Dedifferentiated amniotic fluid mesenchymal stem cell (primary cell): ENCODE data around the gene LPA.
"Not testable (repeated sequence)": the region's sequence is repeated elsewhere in the genome, so short reads cannot be mapped to it uniquely, and the experiment has no call there.

Source experiments
- DNase-seq: peaks from one replicate; pipeline ENCODE4 v3.0.0-alpha.2; 2016; ENCODE audit errors: extremely low spot score

LPA gene, protein sequence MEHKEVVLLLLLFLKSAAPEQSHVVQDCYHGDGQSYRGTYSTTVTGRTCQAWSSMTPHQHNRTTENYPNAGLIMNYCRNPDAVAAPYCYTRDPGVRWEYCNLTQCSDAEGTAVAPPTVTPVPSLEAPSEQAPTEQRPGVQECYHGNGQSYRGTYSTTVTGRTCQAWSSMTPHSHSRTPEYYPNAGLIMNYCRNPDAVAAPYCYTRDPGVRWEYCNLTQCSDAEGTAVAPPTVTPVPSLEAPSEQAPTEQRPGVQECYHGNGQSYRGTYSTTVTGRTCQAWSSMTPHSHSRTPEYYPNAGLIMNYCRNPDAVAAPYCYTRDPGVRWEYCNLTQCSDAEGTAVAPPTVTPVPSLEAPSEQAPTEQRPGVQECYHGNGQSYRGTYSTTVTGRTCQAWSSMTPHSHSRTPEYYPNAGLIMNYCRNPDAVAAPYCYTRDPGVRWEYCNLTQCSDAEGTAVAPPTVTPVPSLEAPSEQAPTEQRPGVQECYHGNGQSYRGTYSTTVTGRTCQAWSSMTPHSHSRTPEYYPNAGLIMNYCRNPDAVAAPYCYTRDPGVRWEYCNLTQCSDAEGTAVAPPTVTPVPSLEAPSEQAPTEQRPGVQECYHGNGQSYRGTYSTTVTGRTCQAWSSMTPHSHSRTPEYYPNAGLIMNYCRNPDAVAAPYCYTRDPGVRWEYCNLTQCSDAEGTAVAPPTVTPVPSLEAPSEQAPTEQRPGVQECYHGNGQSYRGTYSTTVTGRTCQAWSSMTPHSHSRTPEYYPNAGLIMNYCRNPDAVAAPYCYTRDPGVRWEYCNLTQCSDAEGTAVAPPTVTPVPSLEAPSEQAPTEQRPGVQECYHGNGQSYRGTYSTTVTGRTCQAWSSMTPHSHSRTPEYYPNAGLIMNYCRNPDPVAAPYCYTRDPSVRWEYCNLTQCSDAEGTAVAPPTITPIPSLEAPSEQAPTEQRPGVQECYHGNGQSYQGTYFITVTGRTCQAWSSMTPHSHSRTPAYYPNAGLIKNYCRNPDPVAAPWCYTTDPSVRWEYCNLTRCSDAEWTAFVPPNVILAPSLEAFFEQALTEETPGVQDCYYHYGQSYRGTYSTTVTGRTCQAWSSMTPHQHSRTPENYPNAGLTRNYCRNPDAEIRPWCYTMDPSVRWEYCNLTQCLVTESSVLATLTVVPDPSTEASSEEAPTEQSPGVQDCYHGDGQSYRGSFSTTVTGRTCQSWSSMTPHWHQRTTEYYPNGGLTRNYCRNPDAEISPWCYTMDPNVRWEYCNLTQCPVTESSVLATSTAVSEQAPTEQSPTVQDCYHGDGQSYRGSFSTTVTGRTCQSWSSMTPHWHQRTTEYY (N-terminal part only)

DNA sequence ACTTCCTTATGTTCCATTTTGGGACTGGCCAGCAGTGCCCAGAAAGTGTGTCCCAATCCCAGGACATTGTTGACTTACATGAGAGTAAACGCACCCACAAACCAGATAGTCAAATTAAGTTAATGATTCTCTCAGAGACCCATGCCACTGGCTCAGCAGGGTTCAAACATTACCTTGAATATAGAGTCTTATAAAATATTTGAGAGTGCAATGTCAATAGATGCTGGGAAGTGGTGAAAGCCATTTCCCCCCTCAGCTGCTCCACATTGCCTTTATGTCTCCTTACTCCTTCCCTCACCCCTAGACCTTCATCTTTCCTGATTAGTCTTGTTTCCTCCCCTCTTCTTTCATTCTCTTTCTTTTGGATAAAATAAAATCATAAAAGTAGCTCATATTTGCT, at the start of gene LPA:
Gene LPA, minus strand, starts transcription at position 78 of the 400 bp plus-strand sequence. Its CDS starts 61 bp downstream, at position 17.
- not testable (repeated sequence) for DNase-seq

DNA sequence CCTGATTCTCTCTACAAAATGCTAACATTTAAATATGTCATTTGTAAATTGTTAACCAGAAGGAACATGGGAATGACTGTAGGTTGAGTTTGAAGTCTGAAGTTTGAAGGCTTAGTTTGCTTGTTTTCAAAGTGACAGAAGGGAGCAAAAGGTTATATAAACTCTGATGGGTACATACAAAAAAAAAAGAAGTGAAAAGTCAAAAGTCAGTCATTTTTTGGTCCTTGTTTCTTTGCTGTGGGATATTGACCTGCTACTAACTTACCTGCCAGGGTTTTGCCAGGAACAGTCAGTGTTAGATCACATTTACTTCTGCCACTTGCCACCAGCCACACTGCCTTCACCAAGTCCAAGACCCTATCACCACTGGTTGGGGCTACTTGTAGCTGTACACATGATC, 44.9 kb upstream of the LPA start:
- not testable (repeated sequence) for DNase-seq

DNA sequence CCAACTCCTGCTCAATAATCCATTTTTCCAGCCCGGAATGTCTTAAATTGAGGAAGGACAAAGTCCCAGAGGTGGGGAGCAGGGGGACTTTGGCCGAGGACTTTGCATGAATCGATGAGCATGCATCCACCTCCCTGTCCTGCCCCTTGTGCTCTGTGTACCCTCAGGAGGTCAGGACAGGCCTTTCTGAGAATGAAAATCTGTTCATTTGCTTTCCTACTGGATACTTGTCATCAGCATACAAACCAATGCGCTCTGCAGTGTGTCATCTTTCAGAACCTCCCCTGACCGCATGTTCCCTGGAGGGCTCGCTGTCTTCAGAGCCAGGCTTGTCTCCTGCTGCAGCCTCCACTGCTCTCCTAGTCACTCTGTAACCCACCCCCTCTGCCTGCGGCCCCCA, 40.6 kb upstream of the LPA start:
- not testable (repeated sequence) for DNase-seq

DNA sequence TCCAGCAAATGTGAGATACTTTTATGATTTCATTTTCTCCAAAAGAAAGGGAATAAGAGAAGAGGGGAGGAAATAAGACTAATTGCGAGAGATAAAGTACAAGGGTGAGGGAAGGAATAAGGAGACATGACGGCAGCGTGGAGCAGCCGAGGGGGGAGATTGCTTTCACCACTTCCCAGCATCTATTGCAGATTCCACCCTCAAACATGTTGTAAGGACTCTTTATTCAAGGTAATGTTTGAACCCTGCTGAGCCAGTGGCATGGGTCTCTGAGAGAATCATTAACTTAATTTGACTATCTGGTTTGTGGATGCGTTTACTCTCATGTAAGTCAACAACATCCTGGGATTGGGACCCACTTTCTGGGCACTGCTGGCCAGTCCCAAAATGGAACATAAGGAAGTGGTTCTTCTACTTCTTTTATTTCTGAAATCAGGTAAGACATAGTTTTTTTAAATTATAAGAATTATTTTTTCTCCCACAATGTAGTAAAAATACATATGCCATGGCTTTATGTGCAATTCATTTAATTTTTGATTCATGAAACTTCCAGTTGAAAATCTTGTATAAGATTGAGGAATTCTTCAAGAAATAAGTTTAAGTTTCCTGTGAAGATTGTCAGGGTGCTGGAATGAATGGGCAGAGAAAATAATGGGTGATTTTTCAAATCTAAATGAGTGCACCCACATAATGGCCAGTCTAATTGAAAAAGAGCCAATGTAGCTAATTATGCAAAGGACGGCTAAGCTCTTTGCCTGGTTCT, 38.0 kb upstream of the LPA start, which contains the start of gene PLG:
Gene PLG, plus strand, starts transcription at position 327 of the 763 bp plus-strand sequence. Its CDS starts 61 bp downstream, at position 388.
- not testable (repeated sequence) for DNase-seq

DNA sequence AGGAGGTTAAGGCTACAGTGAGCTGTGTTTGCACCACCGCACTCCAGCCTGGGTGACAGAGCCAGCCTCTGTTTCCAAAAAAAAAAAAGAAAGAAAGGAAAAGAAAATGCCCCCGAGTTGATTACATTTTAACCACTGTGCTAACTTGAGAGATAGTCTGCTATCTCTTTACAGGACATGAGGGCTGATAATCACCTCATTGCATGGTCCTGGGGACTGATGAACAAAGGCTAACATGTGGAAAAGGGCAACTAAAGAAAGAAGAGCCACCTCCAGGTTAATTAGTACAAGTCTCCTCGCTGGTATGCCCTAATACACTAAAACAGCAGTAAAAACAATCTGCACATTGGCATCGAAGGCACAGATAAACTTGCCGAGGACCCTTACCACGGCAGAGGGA, 33.8 kb upstream of the LPA start:
- DNase-seq = no peak

DNA sequence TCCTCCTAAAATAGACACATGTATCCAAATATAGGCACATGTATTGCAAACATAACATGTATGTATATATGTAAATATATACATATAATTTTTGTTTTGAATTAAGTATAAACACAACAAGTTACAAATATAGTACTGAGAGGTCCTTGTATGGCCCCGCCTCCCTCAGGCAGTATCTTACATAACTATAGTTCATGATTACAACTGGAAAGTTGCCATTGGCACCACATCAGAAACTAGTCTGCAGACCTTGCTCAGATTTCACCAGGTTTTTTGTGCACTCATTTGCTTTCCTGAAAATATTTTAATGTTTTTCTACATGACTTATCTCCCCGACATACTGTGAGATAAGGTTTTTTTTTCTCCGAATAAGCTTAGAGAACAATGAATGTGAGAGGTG, 32.8 kb upstream of the LPA start:
- not testable (repeated sequence) for DNase-seq

DNA sequence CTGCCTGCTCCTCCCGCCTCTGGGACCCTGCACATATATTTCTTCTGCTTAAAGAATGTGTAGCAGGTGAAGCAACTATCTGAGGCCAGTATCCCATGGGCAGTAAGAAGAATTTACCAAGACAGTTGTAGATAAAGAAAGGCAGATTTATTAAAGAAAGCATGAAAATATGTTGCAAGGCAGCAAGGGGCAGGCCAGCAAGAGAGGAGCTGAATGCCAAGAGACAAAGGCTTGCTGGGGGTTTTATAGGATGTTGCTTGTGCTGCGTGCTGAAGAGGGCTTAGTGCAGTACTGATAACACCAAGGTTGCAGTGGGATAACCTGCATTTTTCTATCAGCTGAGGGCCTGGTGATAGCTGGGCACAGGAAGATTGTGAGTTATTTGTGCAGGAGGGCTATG, 31.5 kb upstream of the LPA start:
- not testable (repeated sequence) for DNase-seq

DNA sequence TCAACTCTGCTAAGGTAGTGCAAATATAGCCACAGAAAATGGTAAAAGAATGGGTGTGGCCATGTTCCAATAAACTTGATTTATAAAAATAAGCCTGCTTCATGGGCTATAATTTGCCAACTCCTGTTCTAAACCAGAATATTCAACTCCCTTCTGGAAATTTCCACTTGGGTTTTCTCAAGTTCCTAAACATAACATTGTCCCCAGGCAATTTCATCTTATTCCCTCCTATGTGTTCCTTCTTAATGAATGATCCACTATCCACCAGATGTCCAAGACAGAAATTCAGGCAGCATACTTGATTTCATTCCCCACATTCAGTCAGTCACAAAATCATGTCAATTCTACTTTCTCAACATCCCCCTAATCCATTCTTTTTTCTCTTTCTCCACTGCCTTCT, 30.9 kb upstream of the LPA start:
- not testable (repeated sequence) for DNase-seq

DNA sequence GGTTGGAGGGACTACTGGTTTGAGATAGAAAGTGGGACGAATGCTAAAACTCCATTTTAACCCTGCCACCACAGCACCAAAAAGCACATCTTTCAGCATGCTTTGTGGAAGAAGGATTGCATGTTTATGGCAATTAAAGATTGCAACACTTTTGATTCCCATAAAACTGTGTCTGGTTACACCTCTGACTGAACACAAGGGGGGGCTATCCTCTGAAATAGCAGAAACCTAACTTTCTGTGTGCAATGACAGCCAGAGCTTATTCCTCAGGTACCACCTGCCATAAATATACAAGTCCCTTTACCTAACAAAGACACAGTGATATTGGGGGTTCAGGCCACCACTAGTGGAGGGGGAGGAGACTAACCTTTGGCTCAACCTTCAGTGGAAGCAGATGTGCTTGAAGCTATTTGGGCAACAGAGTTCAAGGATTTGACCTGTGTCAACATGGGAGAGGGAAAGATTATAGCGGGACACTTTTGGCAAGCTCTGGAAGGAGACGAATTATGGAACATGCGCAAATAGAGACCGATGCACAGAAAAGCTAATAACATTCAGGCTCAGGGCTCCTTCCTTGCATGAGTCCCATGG, 28.4 kb upstream of the LPA start:
- DNase-seq = no peak

DNA sequence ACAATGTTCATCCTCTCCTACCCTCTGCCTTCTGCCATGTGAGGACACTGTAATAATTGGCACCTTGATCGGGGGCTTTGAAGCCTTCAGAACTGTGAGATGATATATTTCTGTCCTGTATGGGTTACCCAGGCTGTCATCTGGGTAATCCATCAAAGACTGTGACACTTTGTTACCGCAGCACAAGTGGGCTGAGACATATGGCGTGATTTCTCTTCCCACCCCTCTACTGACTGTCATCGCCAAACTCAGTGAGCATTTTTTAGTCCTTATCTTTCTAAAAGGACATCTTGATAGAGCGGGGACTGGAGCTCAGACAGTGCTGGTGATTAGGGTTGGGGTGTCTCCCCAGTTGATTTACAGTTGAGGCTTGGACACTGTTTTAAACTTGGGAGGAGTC, 27.5 kb upstream of the LPA start:
- no peak for DNase-seq

DNA sequence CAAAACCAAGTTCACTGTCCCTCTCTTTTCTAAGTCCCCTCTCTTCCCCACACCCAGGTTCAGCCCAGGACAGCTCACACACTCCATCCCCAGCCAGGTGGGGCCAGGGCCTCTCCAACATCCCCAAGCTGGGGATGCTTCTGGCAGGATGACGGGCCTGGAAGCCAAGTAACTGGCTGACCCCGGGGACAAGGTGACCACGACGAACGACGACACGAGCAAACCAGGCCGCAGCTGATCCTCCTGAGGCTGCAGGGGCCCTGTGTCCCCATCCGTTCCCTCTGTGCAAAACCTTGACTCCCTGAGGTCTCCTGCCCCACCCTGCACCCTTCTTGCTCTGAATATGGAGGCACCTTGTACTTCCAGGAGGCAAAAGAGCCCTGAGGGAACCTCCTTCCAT, 26.4 kb upstream of the LPA start:
- no peak for DNase-seq

DNA sequence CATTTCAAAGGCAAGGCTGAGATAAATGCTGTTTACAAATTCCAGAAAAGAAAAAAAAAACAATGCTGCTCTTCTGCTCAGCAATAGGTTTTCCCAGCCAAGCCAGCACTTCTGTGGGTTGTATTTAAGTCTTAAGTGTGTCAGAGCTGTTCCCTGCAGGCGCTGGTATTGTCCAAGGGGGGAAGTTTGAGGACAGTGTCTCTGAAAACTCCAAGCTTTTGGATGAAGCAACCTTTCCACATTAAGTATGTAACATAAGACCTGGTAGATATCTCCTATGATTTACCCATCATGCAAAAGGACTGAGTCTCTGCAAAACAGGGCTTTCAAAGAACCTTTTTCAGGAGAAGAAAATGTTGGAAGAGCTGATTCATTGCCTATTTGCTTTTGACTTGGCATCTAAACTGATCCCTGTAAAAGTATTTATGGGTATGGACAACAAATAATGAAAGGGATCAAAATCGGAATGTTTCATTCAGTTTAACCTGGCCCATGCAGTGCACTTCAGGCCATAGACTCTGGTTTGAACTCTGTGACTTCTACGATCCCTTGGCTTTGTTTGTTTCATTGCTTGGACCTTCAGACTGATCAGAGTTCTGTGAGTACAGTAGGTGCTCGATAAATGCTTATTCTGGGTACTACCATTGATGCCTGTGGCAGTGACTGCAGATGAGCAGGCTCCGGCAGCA, 21.8 kb upstream of the LPA start:
- DNase-seq = no peak

DNA sequence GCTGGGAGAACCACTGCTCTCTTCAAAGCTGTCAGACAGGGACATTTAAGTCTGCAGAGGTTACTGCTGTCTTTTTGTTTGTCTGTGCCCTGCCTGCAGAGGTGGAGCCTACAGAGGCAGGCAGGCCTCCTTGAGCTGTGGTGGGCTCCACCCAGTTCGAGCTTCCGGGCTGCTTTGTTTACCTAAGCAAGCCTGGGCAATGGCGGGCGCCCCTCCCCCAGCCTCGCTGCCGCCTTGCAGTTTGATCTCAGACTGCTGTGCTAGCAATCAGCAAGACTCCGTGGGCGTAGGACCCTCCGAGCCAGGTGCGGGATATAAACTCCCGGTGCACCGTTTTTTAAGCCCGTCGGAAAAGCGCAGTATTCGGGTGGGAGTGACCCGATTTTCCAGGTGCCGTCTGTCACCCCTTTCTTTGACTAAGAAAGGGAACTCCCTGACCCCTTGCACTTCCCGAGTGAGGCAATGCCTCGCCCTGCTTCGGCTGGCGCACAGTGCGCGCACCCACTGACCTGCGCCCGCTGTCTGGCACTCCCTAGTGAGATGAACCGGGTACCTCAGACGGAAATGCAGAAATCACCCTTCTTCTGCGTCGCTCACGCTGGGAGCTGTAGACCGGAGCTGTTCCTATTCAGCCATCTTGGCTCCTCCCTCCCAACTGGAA, 21.2 kb upstream of the LPA start:
- not testable (repeated sequence) for DNase-seq

DNA sequence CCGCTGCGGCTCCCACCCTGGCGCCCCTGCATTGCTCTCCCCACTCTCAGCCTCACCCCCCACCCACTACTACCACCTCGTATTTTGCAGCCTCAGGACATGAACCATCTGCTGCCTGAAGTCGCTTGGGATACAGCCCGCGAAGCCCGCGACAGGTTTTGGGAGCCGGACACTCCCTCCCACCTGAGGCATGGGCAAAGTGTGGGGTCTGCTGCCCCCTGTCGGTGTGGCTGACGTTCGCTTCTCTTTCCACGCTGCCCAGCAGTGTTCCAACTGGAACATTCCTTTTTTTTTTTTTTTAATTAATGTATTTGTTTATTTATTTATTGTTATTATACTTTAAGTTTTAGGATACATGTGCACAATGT, 15.3 kb upstream of the LPA start:
- no peak for DNase-seq

DNA sequence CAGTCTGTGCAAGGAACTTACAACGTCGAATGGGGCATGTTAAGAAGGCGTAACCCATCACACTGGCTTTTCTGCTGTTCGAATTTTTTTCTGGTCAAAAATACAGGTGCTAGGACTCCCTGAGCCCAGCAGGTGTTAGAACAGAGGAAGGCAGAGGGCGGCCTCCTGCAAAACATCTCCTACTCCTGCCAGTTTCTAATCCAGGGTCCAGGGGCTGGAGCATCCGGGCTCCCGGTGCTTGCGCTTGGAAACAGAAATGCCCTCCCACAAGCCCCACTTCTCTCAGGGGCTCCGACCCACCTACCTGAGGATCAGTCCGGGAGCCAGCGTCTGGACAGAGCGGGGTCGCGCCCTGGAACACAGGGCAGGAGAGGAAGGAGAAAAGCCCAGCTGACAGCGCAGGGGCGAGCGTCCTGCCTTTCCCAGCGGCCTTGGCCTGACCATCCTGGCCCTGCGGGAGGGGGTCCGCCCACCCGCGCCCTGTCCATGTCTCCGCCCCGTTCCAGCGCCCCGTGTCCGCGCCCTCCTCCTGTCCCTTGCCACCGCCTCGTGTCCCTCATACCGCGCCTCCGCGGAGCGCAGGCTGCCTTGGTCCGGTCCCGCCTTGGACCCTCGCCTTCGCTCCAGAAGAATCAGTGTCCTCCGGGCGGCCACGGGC, 14.8 kb upstream of the LPA start:
- no peak for DNase-seq

DNA sequence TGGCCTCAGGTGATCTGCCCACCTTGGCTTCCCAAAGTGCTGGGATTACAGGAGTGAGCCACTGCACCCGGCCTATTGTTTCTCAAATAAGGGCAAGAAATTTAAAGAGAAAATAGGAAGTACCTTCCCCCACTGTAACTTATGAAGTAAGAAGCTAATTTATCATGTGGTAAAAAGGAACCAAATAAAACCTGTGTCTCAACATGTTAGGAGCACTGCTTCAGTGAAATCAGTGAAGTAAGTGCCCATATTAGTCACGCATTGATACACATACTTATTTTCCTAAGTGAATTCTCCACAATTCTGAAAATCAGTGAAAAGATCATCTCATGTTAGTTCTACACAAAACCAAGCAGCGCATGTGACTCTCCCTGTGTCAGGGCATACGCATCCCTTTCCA, 14.2 kb upstream of the LPA start:
- no peak for DNase-seq

DNA sequence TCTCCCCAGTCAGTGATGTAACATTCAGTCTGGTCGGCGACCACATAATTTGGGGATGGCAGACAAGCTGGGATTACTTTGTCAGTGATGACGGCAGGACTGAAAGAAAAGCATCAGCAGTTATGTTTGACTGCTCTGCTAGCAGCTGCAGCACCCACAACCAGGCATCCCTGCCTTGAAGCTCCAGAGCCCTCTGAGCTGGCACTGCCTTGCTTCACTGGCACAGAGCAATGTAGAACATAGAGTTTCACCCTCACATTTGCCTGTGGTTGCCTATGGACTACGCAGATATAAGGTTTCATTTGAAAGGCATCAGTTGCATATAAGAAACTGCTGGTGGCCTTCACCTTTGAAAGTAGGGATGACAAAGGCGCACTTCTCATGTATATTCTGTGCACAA, 12.3 kb upstream of the LPA start:
- DNase-seq = not testable (repeated sequence)

DNA sequence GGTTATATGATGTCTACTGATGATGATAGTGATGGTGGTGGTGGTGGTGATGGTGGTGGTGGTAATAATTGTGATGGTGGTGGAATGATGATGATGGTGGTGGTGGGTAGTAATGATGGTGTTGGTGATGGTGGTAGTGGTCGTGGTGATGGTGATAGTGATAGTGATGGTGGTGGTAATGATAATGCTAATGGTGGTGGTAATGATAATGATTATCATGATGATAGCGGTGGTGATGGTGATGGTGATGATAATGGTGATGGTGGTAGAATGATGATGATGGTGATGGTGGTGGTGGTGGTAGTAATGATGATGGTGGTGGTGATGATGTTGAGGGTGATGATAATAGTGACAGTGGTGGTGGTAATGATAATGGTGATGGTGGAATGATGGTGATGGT, 4.5 kb upstream of the LPA start:
- no peak for DNase-seq
